ENCODE measurements around the gene AMPD2.
"Not testable (repeated sequence)": the region's sequence is repeated elsewhere in the genome, so short reads cannot be mapped to it uniquely, and the experiment has no call there.

Gene AMPD2

GRCh38 chr1:109668123-109668775, 48.6 kb downstream of the AMPD2 start:
- H3K4me2 ChIP-seq (ENCODE audit: low read depth, low read length, poor library complexity, severe bottlenecking): peak overlapping the region; percentile 35
- H3F3A ChIP-seq (ENCODE audit: insufficient read depth): no peaks in the 10 kb centered on the region
- H3K9me2 ChIP-seq (replicated peaks; ENCODE audit: insufficient read depth, low read length): no peaks in the 10 kb centered on the region
- no peaks in the 10 kb centered on the region for H3K36me3 ChIP-seq (ENCODE audit: low read length)
- H3K27ac ChIP-seq (ENCODE audit: low read depth, low read length): no peak overlapping the region
- H3K9ac ChIP-seq (ENCODE audit: low read length): no peak overlapping the region
- no peaks in the 10 kb centered on the region for H3K79me2 ChIP-seq (ENCODE audit: insufficient read depth, low read length)
- H3K27me3 ChIP-seq (ENCODE audit: low read length): no peaks in the 10 kb centered on the region
- H3K9me3 ChIP-seq (ENCODE audit: insufficient read depth, low read length): no peaks in the 10 kb centered on the region
- H2AFZ ChIP-seq (ENCODE audit: low read depth, low read length, severe bottlenecking): no peak overlapping the region
- no peaks in the 10 kb centered on the region for H4K20me1 ChIP-seq (ENCODE audit: low read depth, low read length)
- TF ChIP-seq EZH2phosphoT487 (conservative IDR thresholded peaks at IDR 0.05; ENCODE audit: low read length) (no peak), CTCF (IDR thresholded peaks at IDR 0.05; ENCODE audit: insufficient read depth, low read length, poor library complexity, severe bottlenecking) (no peak)
- no peak overlapping the region for H3K4me3 ChIP-seq (ENCODE audit: insufficient read depth, low read length, poor library complexity, severe bottlenecking)

- no peaks in the 10 kb centered on the region for H4K20me1 ChIP-seq (ENCODE audit: low read depth, low read length)
- H3K9me3 ChIP-seq (ENCODE audit: insufficient read depth, low read length): no peaks in the 10 kb centered on the region
- H3K9me2 ChIP-seq (replicated peaks; ENCODE audit: insufficient read depth, low read length): no peaks in the 10 kb centered on the region
- H3K4me2 ChIP-seq (ENCODE audit: low read depth, low read length, poor library complexity, severe bottlenecking): no peak overlapping the region
- no peaks in the 10 kb centered on the region for H3K36me3 ChIP-seq (ENCODE audit: low read length)
- no peaks in the 10 kb centered on the region for H3F3A ChIP-seq (ENCODE audit: insufficient read depth)
- no peaks in the 10 kb centered on the region for H3K79me2 ChIP-seq (ENCODE audit: insufficient read depth, low read length)
- H3K27me3 ChIP-seq (ENCODE audit: low read length): no peaks in the 10 kb centered on the region
- TF ChIP-seq CTCF (IDR thresholded peaks at IDR 0.05; ENCODE audit: insufficient read depth, low read length, poor library complexity, severe bottlenecking) (no peak), EZH2phosphoT487 (conservative IDR thresholded peaks at IDR 0.05; ENCODE audit: low read length) (no peak)
- H3K27ac ChIP-seq (ENCODE audit: low read depth, low read length): no peak overlapping the region
- no peak overlapping the region for H3K9ac ChIP-seq (ENCODE audit: low read length)
- no peak overlapping the region for H3K4me3 ChIP-seq (ENCODE audit: insufficient read depth, low read length, poor library complexity, severe bottlenecking)
- no peak overlapping the region for H2AFZ ChIP-seq (ENCODE audit: low read depth, low read length, severe bottlenecking)
These were observed 49.8 kb downstream of the AMPD2 start for GRCh38 chr1:109669246-109669948.

- H2AFZ ChIP-seq (ENCODE audit: low read depth, low read length, severe bottlenecking); H3K4me2 ChIP-seq (ENCODE audit: low read depth, low read length, poor library complexity, severe bottlenecking); H3F3A ChIP-seq (ENCODE audit: insufficient read depth); H3K9me2 ChIP-seq (replicated peaks; ENCODE audit: insufficient read depth, low read length); H3K36me3 ChIP-seq (ENCODE audit: low read length); H4K20me1 ChIP-seq (ENCODE audit: low read depth, low read length); H3K79me2 ChIP-seq (ENCODE audit: insufficient read depth, low read length); H3K9ac ChIP-seq (ENCODE audit: low read length); H3K9me3 ChIP-seq (ENCODE audit: insufficient read depth, low read length); H3K4me3 ChIP-seq (ENCODE audit: insufficient read depth, low read length, poor library complexity, severe bottlenecking); H3K27ac ChIP-seq (ENCODE audit: low read depth, low read length); H3K27me3 ChIP-seq (ENCODE audit: low read length): not testable (repeated sequence)
These were observed 50.3 kb downstream of the AMPD2 start for GRCh38 chr1:109669949-109670302.

GRCh38 chr1:109671067-109671466, 51.4 kb downstream of the AMPD2 start:
- Histone ChIP-seq H4K20me1 (ENCODE audit: low read depth, low read length) (no peaks in the 10 kb centered on the region), H3K27ac (ENCODE audit: low read depth, low read length) (no peak overlapping the region), H3K9me3 (ENCODE audit: insufficient read depth, low read length) (no peaks in the 10 kb centered on the region), H3K9me2 (replicated peaks; ENCODE audit: insufficient read depth, low read length) (no peaks in the 10 kb centered on the region), H3K27me3 (ENCODE audit: low read length) (no peaks in the 10 kb centered on the region), H3F3A (ENCODE audit: insufficient read depth) (no peaks in the 10 kb centered on the region), H2AFZ (ENCODE audit: low read depth, low read length, severe bottlenecking) (no peak overlapping the region), H3K36me3 (ENCODE audit: low read length) (no peaks in the 10 kb centered on the region), H3K9ac (ENCODE audit: low read length) (no peak overlapping the region), H3K79me2 (ENCODE audit: insufficient read depth, low read length) (no peaks in the 10 kb centered on the region), H3K4me2 (ENCODE audit: low read depth, low read length, poor library complexity, severe bottlenecking) (no peak overlapping the region), H3K4me3 (ENCODE audit: insufficient read depth, low read length, poor library complexity, severe bottlenecking) (no peak overlapping the region)
- TF ChIP-seq CTCF (IDR thresholded peaks at IDR 0.05; ENCODE audit: insufficient read depth, low read length, poor library complexity, severe bottlenecking) (no peak), EZH2phosphoT487 (conservative IDR thresholded peaks at IDR 0.05; ENCODE audit: low read length) (no peak)

GRCh38 chr1:109673861-109674260, 54.2 kb downstream of the AMPD2 start:
- H3K36me3 ChIP-seq (ENCODE audit: low read length); H3K9me2 ChIP-seq (replicated peaks; ENCODE audit: insufficient read depth, low read length); H4K20me1 ChIP-seq (ENCODE audit: low read depth, low read length); H3K79me2 ChIP-seq (ENCODE audit: insufficient read depth, low read length); H3K4me3 ChIP-seq (ENCODE audit: insufficient read depth, low read length, poor library complexity, severe bottlenecking); H3K9ac ChIP-seq (ENCODE audit: low read length); H3K27me3 ChIP-seq (ENCODE audit: low read length); H3F3A ChIP-seq (ENCODE audit: insufficient read depth); H3K27ac ChIP-seq (ENCODE audit: low read depth, low read length); H3K9me3 ChIP-seq (ENCODE audit: insufficient read depth, low read length); H2AFZ ChIP-seq (ENCODE audit: low read depth, low read length, severe bottlenecking); H3K4me2 ChIP-seq (ENCODE audit: low read depth, low read length, poor library complexity, severe bottlenecking): not testable (repeated sequence)

Data from SU-DHL-6 (cell line).